H7 (cell line): ENCODE results near the gene PSMB2. TPM values are rescaled to one million over a fixed set of nuclear protein-coding genes. Genes with fewer than 3 reads are reported as not detected.
A peak's percentile ranks its signal among the peaks of the same experiment; 100 is the strongest.

ENCODE experiments used
- DNase-seq: peaks from one replicate; pipeline ENCODE4 v3.0.0; 2012
- H3K27me3 ChIP-seq: 2 replicates; pipeline ENCODE4 v1.6.0; 2011; ENCODE audit warnings: mild to moderate bottlenecking, low read length; ENCODE audit not compliant: control insufficient read depth, insufficient read depth
- H3K36me3 ChIP-seq: replicated peaks from 2 replicates; pipeline ENCODE4 v1.5.1; 2011; ENCODE audit warnings: low read length; ENCODE audit not compliant: control insufficient read depth, insufficient read depth
- H3K4me3 ChIP-seq: 2 replicates; pipeline ENCODE4 v1.5.1; 2011; ENCODE audit warnings: low read depth, mild to moderate bottlenecking, control low read depth, low read length, moderate library complexity; ENCODE audit not compliant: insufficient read depth
- total RNA-seq: library from RNA; depleted of rRNA; stranded (reverse); fragments of >200 nt; shearing (Covaris generic); gene quantifications from 2 replicates; pipeline ENCODE4 v1.2.3, GENCODE V29; 2014

PSMB2 gene
- total RNA-seq, 1 experiment from 2014 or later, result 50.6 TPM

DNA sequence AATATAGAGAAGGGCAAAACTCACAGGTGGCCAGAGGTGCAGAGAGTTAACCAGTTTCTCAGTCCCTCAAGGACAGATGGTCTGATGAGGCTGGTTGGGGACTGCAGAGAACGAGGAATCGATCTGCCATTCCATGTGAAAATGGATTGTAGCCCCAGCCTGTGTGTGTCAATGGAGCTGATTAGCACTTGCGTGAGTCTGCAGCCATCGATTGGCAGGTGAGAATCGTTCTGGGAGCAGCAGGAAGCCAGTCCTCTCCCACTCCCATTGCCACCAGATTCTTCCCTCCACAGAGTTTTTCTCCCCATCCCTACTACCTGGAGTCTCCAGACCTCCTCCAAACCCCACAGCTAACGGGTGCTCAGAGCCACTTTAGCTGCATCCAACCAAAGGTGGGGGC, 18.3 kb upstream of the PSMB2 start:
- Histone ChIP-seq H3K4me3 (no peak overlapping the region), H3K36me3 (no peaks in the 10 kb centered on the region), H3K27me3 (no peaks in the 10 kb centered on the region; the same call in 1 of the 2 replicates)
- DNase-seq, result no peak

GRCh38 chr1:35657851-35658250, 16.5 kb upstream of the PSMB2 start:
- Histone ChIP-seq H3K27me3 (no peaks in the 10 kb centered on the region; the same call in 1 of the 2 replicates), H3K4me3 (no peak overlapping the region), H3K36me3 (no peaks in the 10 kb centered on the region)
- DNase-seq, result no peak

GRCh38 chr1:35656863-35657232, 15.5 kb upstream of the PSMB2 start:
- Histone ChIP-seq H3K27me3 (no peaks in the 10 kb centered on the region; the same call in 1 of the 2 replicates), H3K36me3 (no peaks in the 10 kb centered on the region), H3K4me3 (no peak overlapping the region)
- no peak for DNase-seq

DNA sequence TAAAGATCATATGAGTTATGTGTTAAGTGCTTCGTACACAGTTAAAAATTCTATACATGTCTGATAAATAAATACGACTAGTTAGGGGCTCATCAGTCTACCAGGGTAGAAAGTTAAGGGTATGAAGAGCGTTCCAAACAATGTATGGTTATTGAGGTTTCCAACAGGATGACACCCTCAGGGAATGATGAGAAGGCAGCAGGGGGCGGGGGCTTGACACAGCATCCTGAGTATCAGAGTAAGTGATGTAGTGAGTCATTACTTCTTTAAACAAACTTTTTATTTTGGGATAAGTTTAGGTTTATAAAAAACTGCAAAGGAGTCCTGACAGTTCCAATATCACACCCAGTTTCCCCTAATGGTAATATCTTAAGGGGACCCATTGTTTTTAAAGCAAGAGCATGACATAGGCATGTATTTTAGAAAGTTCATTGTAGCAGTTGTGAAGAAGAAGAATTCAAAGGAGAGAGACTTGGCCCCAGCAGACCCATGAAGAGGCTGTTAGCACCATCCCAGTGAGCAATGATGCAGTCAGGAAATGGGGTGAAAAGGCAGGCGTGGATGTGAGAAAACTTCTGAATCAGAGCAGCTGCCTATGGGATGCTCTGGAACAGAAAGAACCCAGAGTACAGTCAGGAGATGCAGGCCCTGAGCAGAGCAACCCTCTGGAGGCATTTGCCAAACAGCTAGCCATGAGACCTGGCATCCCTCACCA, 15.0 kb upstream of the PSMB2 start:
- no peaks in the 10 kb centered on the region; the same call in 1 of the 2 replicates for H3K27me3 ChIP-seq
- no peak overlapping the region for H3K4me3 ChIP-seq
- DNase-seq, result no peak
- H3K36me3 ChIP-seq, result no peaks in the 10 kb centered on the region

GRCh38 chr1:35655196-35655595, 13.9 kb upstream of the PSMB2 start:
- H3K36me3 ChIP-seq, result no peaks in the 10 kb centered on the region
- no peak overlapping the region for H3K4me3 ChIP-seq
- H3K27me3 ChIP-seq, result peaks cover 1% of the 10 kb centered on the region; the same call in 1 of the 2 replicates
- DNase-seq, result no peak

- Histone ChIP-seq H3K4me3 (no peak overlapping the region), H3K27me3 (peaks cover 6% of the 10 kb centered on the region; the same call in 1 of the 2 replicates), H3K36me3 (no peaks in the 10 kb centered on the region)
- DNase-seq, result no peak
Observed at GRCh38 chr1:35650416-35650815, 9.1 kb upstream of the PSMB2 start.

DNA sequence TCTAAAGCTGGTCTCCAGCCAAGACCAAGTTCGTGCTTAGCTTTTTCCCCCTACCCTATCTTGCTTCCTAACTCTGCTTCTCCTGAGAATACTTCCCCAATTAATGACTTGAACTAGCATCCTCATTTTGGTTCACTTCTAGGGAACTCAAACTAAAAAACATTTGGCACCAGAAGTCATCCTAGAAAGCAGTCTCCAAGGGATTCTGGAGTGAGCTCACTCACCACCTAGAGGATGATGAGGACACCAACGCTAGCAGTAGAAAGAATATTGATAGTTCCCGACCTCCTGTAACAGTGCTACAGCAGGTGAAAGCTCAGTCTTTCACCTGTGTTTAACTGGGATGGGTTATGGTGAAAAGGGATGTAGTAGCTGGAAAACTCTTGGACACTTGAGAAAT, 4.7 kb upstream of the PSMB2 start:
- no peaks in the 10 kb centered on the region for H3K36me3 ChIP-seq
- no peak overlapping the region for H3K4me3 ChIP-seq
- H3K27me3 ChIP-seq, result peaks cover 10% of the 10 kb centered on the region; the same call in 1 of the 2 replicates
- DNase-seq, result peak; percentile 51

GRCh38 chr1:35644204-35644603, 2.9 kb upstream of the PSMB2 start:
- no peak for DNase-seq
- no peaks in the 10 kb centered on the region for H3K36me3 ChIP-seq
- H3K27me3 ChIP-seq, result peaks cover 10% of the 10 kb centered on the region; the same call in 1 of the 2 replicates
- H3K4me3 ChIP-seq, result no peak overlapping the region

- DNase-seq, result no peak
- H3K27me3 ChIP-seq, result peaks cover 10% of the 10 kb centered on the region; the same call in 1 of the 2 replicates
Observed at GRCh38 chr1:35642471-35642955, 1.2 kb upstream of the PSMB2 start.

GRCh38 chr1:35640380-35641232, 720 bp downstream of the PSMB2 start:
- peak overlapping the region; percentile 98 for H3K4me3 ChIP-seq
- peaks cover 7% of the 10 kb centered on the region; the same call in 1 of the 2 replicates for H3K27me3 ChIP-seq
- DNase-seq, result no peak
- H3K36me3 ChIP-seq, result no peaks in the 10 kb centered on the region; the same call in 1 of the 2 replicates

More at GRCh38 chr1:35642471-35642955, 1.2 kb upstream of the PSMB2 start:
- Histone ChIP-seq H3K4me3 (peak overlapping the region; percentile 98; the same call in 1 of the 2 replicates), H3K36me3 (no peaks in the 10 kb centered on the region)

GRCh38 chr1:35637401-35637809, 3.9 kb downstream of the PSMB2 start:
- no peak for DNase-seq
- H3K27me3 ChIP-seq, result no peaks in the 10 kb centered on the region
- no peak overlapping the region for H3K4me3 ChIP-seq
- H3K36me3 ChIP-seq, result peaks cover 12% of the 10 kb centered on the region

DNA sequence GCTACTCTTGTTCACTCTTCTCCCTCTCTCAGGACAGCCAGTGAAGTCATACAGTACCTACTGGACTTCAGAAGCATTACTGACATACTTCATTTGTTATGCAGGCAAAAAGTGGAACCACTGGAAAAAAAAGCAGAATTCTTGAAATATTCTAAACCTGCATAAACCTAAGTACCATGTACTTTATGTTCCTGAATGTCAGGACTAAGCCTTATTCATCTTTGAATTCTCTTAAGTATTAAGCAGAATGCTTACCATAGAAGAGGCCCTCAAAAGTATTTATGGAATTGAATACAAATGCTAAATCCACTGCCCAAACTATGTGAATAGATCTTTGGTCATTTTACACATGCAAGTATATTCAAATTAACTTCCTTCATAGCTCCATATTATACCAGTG, 7.8 kb downstream of the PSMB2 start:
- Histone ChIP-seq H3K36me3 (peaks cover 22% of the 10 kb centered on the region), H3K4me3 (no peak overlapping the region), H3K27me3 (no peaks in the 10 kb centered on the region)
- DNase-seq, result no peak

DNA sequence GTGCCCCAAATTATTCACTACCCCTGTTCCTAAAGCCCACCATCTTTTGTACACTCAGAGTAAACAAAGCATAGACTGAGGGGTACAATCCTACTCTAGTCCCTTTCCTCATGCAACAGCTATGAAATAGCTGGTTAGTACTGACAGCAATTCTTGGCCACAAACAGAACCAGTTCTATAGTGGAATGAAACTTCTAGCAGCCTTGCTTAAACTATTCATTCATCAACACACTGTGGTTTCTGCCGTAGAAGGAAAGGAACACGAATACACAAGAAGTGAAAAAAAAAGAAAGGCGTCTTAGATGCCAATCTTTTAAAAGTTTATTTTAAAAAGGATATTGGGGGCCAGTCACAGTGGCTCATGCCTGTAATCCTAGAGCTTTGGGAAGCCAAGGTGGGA, 9.9 kb downstream of the PSMB2 start:
- H3K36me3 ChIP-seq, result peaks cover 22% of the 10 kb centered on the region
- no peak for DNase-seq

DNA sequence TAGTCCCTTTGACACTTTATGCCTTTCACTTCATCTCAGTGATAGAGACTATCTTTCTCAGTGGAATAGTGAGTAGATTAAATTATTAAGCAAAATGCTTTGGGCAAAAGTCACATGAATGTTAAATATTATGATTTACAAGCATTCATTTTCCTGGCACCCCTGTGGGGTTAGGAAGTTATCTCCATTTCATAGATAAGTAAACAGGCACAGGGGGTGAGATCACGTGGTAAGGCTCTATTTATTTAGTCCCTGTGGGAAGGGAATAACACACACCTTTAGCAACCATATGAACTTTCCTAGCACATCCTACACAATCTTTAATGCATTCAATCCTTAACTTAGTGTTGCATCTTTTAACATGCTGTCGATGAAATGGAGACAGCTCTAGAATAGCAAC, 12.3 kb downstream of the PSMB2 start:
- Histone ChIP-seq H3K4me3 (no peak overlapping the region), H3K27me3 (no peaks in the 10 kb centered on the region), H3K36me3 (peaks cover 14% of the 10 kb centered on the region)
- no peak for DNase-seq

More for the DNA sequence above, 9.9 kb downstream of the PSMB2 start:
- Histone ChIP-seq H3K27me3 (no peaks in the 10 kb centered on the region), H3K4me3 (no peak overlapping the region)

GRCh38 chr1:35623832-35624231, 17.5 kb downstream of the PSMB2 start:
- no peak overlapping the region for H3K4me3 ChIP-seq
- DNase-seq, result no peak
- H3K27me3 ChIP-seq, result no peaks in the 10 kb centered on the region
- H3K36me3 ChIP-seq, result peaks cover 2% of the 10 kb centered on the region
